KG1 (cell line): Measurements from ENCODE around the gene FBXL5.

Source experiments
- DNase-seq: peaks from one replicate; lab custom pipeline; 2025; lab: John Stamatoyannopoulos, UW

FBXL5 gene

DNA sequence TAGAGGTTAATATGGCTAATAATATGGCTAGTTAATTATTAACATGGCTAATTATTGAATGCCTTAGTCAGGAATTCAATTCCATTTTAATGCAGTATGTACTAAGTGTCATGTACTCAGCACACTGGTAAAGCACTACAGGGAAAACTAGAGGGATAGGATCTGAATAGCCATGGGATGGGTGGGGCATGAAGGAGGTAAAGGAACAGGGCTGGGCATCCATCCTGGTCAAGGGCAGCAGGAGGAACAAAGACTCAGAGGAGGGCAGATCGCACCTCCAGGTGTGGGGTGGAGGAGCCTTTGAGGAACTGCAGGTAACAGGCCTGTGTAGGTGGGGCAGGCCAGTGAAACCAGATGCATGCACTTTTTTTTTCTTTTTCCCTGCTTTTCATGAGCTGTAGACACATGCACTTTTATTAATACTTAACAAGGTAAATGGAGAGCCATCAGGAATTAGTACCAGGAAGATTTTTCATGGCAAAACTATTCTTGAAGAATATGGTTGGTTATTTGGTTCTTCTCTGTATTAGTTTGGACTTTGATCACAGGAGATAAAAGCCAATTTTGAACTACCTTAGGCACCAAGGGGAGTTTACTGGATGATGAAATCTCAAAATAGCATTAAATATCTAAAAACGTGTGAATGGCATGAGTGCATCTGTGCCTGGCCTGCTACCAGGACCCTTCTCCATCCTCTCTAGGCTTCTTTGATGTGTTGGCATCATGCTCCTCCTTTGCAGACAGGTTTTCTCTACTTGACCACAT is 97.2 kb downstream of the FBXL5 start:
- no peak for DNase-seq

DNA sequence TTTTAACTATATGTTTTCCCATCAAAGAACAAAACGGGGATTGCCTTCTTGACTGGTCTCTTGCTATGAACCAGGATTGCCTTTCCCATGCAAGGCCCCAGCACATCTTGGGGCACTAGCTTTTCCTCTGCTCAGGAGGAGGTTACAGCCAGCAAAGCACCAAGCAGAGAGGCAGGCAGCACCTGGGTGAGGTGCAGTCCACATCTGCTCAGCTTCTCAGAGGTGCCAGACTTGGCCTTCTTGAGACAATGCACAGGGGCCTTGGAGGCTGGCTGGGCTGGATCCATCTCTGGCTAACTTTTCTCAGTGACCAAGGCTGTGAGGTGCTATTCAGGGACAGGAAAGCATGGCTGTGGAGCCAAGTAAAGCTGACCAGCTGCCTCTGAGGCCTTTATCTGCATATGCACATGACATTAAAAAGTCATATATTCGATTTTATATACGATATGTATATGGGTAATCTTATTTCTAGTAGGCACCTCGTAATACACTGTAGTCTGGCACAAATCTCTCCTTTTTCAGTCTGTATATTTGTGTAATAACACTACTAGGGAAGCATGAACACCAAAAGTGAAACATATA is 98.6 kb downstream of the FBXL5 start:
- no peak for DNase-seq
